ENCODE results near the gene RAB1A.

DNA sequence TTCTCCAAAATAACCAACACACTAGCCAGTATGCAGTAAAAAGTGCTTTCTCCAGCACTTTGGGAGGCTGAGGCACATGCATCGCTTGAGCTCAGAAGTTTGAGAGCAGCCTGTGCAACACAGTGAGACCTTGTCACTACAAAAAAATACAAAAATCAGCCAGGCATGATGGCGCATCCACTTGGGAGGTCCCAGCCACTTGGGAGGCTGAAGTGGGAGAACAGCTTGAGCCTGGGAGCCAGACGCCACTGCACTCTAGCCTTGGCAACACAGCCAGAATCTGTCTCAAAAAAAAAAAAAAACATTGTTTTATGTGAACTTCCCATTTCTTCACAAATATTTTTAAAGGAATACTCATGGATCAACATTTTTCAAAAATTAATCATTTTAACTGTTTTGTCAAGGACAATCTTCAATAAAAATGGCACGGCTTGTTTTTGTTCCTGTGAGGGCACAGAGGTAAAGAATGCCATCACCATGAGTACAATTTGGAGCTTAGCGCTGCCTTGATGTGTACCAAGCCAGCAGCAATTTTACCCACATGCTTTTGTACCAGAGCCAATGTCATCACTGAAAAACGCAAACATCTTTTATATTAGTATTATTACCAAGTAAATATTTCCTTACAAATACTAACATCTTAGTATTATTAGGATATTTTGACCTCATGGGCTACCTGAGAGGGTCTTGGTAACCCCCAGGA, 26.7 kb downstream of the RAB1A start:
- TF ChIP-seq POLR2AphosphoS5 (IDR thresholded peaks at IDR 0.05; ENCODE audit: low read length) (no peak), SMAD1 (IDR thresholded peaks at IDR 0.05; ENCODE audit: low read depth, partially characterized antibody) (no peak), TAF1 (IDR thresholded peaks at IDR 0.05; ENCODE audit: borderline replicate concordance, low read depth, low read length) (no peak), MXI1 (IDR thresholded peaks at IDR 0.05; ENCODE audit: low read depth, low read length) (no peak), TBL1XR1 (IDR thresholded peaks at IDR 0.05; ENCODE audit: low read depth, low read length) (no peak), CTCF (IDR thresholded peaks at IDR 0.05 in 2 of 3, conservative IDR thresholded peaks at IDR 0.05 in 1 of 3; ENCODE audit: control insufficient read depth in 2 of 3, extremely low read depth in 1 of 3, insufficient read depth in 1 of 3, low read depth in 3 of 3, low read length in 3 of 3) (no peak), NFIC (IDR thresholded peaks at IDR 0.05; ENCODE audit: low read depth, low read length) (no peak), POLR2A (IDR thresholded peaks at IDR 0.05; ENCODE audit: low read depth, low read length) (no peak)
- TF ChIP-seq, protein P1, sequence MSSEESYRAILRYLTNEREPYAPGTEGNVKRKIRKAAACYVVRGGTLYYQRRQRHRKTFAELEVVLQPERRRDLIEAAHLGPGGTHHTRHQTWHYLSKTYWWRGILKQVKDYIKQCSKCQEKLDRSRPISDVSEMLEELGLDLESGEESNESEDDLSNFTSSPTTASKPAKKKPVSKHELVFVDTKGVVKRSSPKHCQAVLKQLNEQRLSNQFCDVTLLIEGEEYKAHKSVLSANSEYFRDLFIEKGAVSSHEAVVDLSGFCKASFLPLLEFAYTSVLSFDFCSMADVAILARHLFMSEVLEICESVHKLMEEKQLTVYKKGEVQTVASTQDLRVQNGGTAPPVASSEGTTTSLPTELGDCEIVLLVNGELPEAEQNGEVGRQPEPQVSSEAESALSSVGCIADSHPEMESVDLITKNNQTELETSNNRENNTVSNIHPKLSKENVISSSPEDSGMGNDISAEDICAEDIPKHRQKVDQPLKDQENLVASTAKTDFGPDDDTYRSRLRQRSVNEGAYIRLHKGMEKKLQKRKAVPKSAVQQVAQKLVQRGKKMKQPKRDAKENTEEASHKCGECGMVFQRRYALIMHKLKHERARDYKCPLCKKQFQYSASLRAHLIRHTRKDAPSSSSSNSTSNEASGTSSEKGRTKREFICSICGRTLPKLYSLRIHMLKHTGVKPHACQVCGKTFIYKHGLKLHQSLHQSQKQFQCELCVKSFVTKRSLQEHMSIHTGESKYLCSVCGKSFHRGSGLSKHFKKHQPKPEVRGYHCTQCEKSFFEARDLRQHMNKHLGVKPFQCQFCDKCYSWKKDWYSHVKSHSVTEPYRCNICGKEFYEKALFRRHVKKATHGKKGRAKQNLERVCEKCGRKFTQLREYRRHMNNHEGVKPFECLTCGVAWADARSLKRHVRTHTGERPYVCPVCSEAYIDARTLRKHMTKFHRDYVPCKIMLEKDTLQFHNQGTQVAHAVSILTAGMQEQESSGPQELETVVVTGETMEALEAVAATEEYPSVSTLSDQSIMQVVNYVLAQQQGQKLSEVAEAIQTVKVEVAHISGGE (CRISPR knock-in tag; IDR thresholded peaks at IDR 0.05) = no peak

All from GM12878 (cell line).